Neural progenitor cell (in vitro differentiated cells): ENCODE data around the gene ARX. TPM values are rescaled to one million over a fixed set of nuclear protein-coding genes. Genes with fewer than 3 reads are reported as not detected.

ENCODE experiments used
- DNase-seq: peaks from one replicate; pipeline ENCODE4 v3.0.0-alpha.2; 2016; ENCODE audit warnings: low spot score
- H2AFZ ChIP-seq: fragments of 200-600 bp; sonication (generic); replicated peaks from 2 replicates; pipeline ENCODE4 v1.6.1; 2016; ENCODE audit warnings: antibody characterized with exemption
- H3F3A ChIP-seq: fragments of 200-600 bp; sonication (generic); 2 replicates; pipeline ENCODE4 v1.6.1; 2016; ENCODE audit warnings: antibody characterized with exemption, low read depth
- H3K27ac ChIP-seq: fragments of 200-600 bp; sonication (generic); 2 replicates; pipeline ENCODE4 v1.5.1; 2016; ENCODE audit warnings: mild to moderate bottlenecking
- H3K27me3 ChIP-seq: fragments of 200-600 bp; sonication (generic); 2 replicates; pipeline ENCODE4 v1.6.1; 2016; ENCODE audit warnings: mild to moderate bottlenecking, moderate library complexity
- H3K36me3 ChIP-seq: fragments of 200-600 bp; sonication (generic); 2 replicates; pipeline ENCODE4 v1.5.1; 2016
- H3K4me1 ChIP-seq: fragments of 200-600 bp; sonication (generic); 2 replicates; pipeline ENCODE4 v1.6.1; 2016; ENCODE audit warnings: mixed run types
- H3K4me2 ChIP-seq: fragments of 200-600 bp; sonication (generic); 2 replicates; pipeline ENCODE4 v1.6.1; 2016
- H3K4me3 ChIP-seq: fragments of 200-600 bp; sonication (generic); 2 replicates; pipeline ENCODE4 v1.5.1; 2016
- H3K79me2 ChIP-seq: fragments of 200-600 bp; sonication (generic); 2 replicates; pipeline ENCODE4 v1.6.1; 2016; ENCODE audit warnings: low read depth
- H3K9ac ChIP-seq: fragments of 200-600 bp; sonication (generic); 2 replicates; pipeline ENCODE4 v1.6.1; 2016
- H3K9me3 ChIP-seq: fragments of 200-600 bp; sonication (generic); 2 replicates; pipeline ENCODE4 v1.5.1; 2016; ENCODE audit warnings: low read depth
- H4K20me1 ChIP-seq: fragments of 200-600 bp; sonication (generic); 2 replicates; pipeline ENCODE4 v1.6.1; 2016; ENCODE audit warnings: low read depth
- H3K27ac Mint-ChIP-seq: 3 replicates; pipeline ENCODE4 v1.8.0; 2021; ENCODE audit warnings: mixed read lengths
- H3K27me3 Mint-ChIP-seq: 2 replicates; pipeline ENCODE4 v1.8.0; 2022; ENCODE audit warnings: low read depth, mild to moderate bottlenecking, inconsistent platforms, moderate library complexity, mixed read lengths; ENCODE audit not compliant: insufficient read depth
- H3K36me3 Mint-ChIP-seq: 3 replicates; pipeline ENCODE4 v1.8.0; 2021; ENCODE audit warnings: mixed read lengths
- H3K4me1 Mint-ChIP-seq: 3 replicates; pipeline ENCODE4 v1.8.0; 2021; ENCODE audit warnings: mixed read lengths
- H3K4me3 Mint-ChIP-seq: 3 replicates; pipeline ENCODE4 v1.8.0; 2021; ENCODE audit warnings: mild to moderate bottlenecking, moderate library complexity, mixed read lengths
- H3K9me3 Mint-ChIP-seq: 3 replicates; pipeline ENCODE4 v1.8.0; 2020; ENCODE audit warnings: mixed read lengths
- CTCF ChIP-seq: fragments of 200-600 bp; sonication (generic); IDR thresholded peaks from 2 replicates; pipeline ENCODE4 v1.5.1; 2017; ENCODE audit warnings: antibody characterized with exemption, mild to moderate bottlenecking
- EZH2 ChIP-seq: fragments of 200-600 bp; sonication (generic); IDR thresholded peaks from 2 replicates; pipeline ENCODE4 v1.6.1; 2017; ENCODE audit warnings: antibody characterized with exemption, mild to moderate bottlenecking, moderate library complexity
- EZH2phosphoT487 ChIP-seq: fragments of 200-600 bp; sonication (generic); IDR thresholded peaks from 2 replicates; pipeline ENCODE4 v1.6.1; 2017; ENCODE audit warnings: antibody characterized with exemption
- total RNA-seq: library from RNA; depleted of rRNA; stranded (reverse); fragments of >200 nt; gene quantifications from 2 replicates; pipeline ENCODE4 v1.2.3, GENCODE V29; 2015; ENCODE audit warnings: low replicate concordance

Gene ARX
- total RNA-seq, 1 donor from 2014 or later = 5.3 TPM

DNA sequence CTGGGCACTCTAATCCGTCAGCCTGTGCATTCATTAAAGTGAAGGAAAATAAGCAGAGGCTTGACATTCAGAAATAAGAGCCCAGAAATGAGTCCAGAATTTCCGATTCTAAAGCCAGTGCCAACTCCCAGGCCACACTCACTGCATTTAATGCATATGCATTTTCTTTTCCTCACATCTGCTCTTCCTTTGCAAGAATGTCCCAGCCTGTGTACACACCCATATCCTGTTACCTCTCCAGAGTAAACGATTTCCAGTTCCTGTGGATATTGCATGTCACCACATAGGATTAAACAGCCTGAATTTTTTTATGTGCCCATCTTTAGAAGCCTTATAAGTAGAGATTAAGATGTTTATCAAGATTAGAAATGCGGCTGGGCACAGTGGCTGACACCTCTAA, 27.5 kb downstream of the ARX start:
- H3K79me2 ChIP-seq = no peaks in the 10 kb centered on the region
- H4K20me1 ChIP-seq = no peaks in the 10 kb centered on the region
- H3K4me3 ChIP-seq = no peak overlapping the region
- Mint-ChIP-seq H3K4me1 (peaks cover 30% of the 10 kb centered on the region), H3K36me3 (peaks cover 11% of the 10 kb centered on the region), H3K27me3 (no peaks in the 10 kb centered on the region), H3K9me3 (no peaks in the 10 kb centered on the region), H3K27ac (no peak overlapping the region), H3K4me3 (no peak overlapping the region)
- no peak overlapping the region for H3K4me2 ChIP-seq
- no peak overlapping the region for H2AFZ ChIP-seq
- no peak overlapping the region for H3K27ac ChIP-seq
- TF ChIP-seq CTCF (no peak), EZH2phosphoT487 (no peak), EZH2 (no peak)
- no peaks in the 10 kb centered on the region for H3K36me3 ChIP-seq
- no peak overlapping the region for H3K9ac ChIP-seq
- H3K27me3 ChIP-seq = no peaks in the 10 kb centered on the region
- H3F3A ChIP-seq = peaks cover 9% of the 10 kb centered on the region
- H3K4me1 ChIP-seq = peaks cover 38% of the 10 kb centered on the region
- DNase-seq = no peak
- no peaks in the 10 kb centered on the region for H3K9me3 ChIP-seq

GRCh38 chrX:24987731-24988130, 28.0 kb downstream of the ARX start:
- H4K20me1 ChIP-seq = no peaks in the 10 kb centered on the region
- Mint-ChIP-seq H3K9me3 (no peaks in the 10 kb centered on the region), H3K27me3 (no peaks in the 10 kb centered on the region), H3K27ac (no peak overlapping the region), H3K4me1 (peaks cover 24% of the 10 kb centered on the region), H3K36me3 (peaks cover 11% of the 10 kb centered on the region), H3K4me3 (no peak overlapping the region)
- H3K4me1 ChIP-seq = peaks cover 32% of the 10 kb centered on the region
- no peaks in the 10 kb centered on the region for H3K27me3 ChIP-seq
- H3K36me3 ChIP-seq = no peaks in the 10 kb centered on the region
- no peak overlapping the region for H3K4me2 ChIP-seq
- no peak for DNase-seq
- no peak overlapping the region for H3K4me3 ChIP-seq
- H3K9ac ChIP-seq = no peak overlapping the region
- no peak for TF ChIP-seq CTCF
- no peak for TF ChIP-seq EZH2
- no peak overlapping the region for H3K27ac ChIP-seq
- peaks cover 9% of the 10 kb centered on the region for H3F3A ChIP-seq
- H2AFZ ChIP-seq = no peak overlapping the region
- no peaks in the 10 kb centered on the region for H3K9me3 ChIP-seq
- no peaks in the 10 kb centered on the region for H3K79me2 ChIP-seq

GRCh38 chrX:24985120-24985519, 30.6 kb downstream of the ARX start:
- Histone ChIP-seq H2AFZ (no peak overlapping the region), H3K4me3 (no peak overlapping the region), H3K4me1 (peaks cover 12% of the 10 kb centered on the region), H3K27me3 (no peaks in the 10 kb centered on the region), H3K79me2 (no peaks in the 10 kb centered on the region), H3K4me2 (no peak overlapping the region), H3F3A (peaks cover 5% of the 10 kb centered on the region), H3K27ac (no peak overlapping the region), H3K9ac (no peak overlapping the region), H3K9me3 (no peaks in the 10 kb centered on the region), H3K36me3 (no peaks in the 10 kb centered on the region), H4K20me1 (no peaks in the 10 kb centered on the region)
- TF ChIP-seq EZH2phosphoT487 = no peak
- no peak for TF ChIP-seq EZH2
- TF ChIP-seq CTCF = no peak
- Mint-ChIP-seq H3K4me1 (peaks cover 14% of the 10 kb centered on the region), H3K4me3 (no peak overlapping the region), H3K27me3 (no peaks in the 10 kb centered on the region), H3K36me3 (peaks cover 11% of the 10 kb centered on the region), H3K9me3 (no peaks in the 10 kb centered on the region), H3K27ac (no peak overlapping the region)
- DNase-seq = no peak
